Mesenchymal stem cell (in vitro differentiated cells and primary cell): Measurements from ENCODE around the gene SYNDIG1L. TPM values are rescaled to one million over a fixed set of nuclear protein-coding genes. Genes with fewer than 3 reads are reported as not detected.

Source experiments
- DNase-seq: peaks from one replicate; pipeline ENCODE4 v3.0.0-alpha.2; 2013
- H2AFZ ChIP-seq: one replicate; pipeline ENCODE4 v1.6.1; 2013; ENCODE audit warnings: low read depth, mild to moderate bottlenecking, control low read depth, inconsistent platforms, low read length, moderate library complexity
- H2AK5ac ChIP-seq: 2 replicates; pipeline ENCODE4 v1.6.1; 2013; ENCODE audit warnings: low read length, moderate library complexity, mild to moderate bottlenecking, inconsistent platforms; ENCODE audit not compliant: severe bottlenecking
- H2BK120ac ChIP-seq: one replicate; pipeline ENCODE4 v1.6.1; 2013; ENCODE audit warnings: low read depth, mild to moderate bottlenecking, inconsistent platforms, low read length, moderate library complexity
- H2BK12ac ChIP-seq, 2 experiments: one replicate each; pipeline ENCODE4 v1.6.1; 2013; ENCODE audit warnings: inconsistent platforms in 2 of 2, low read length in 2 of 2, mild to moderate bottlenecking in 2 of 2, moderate library complexity in 2 of 2, control low read depth in 1 of 2
- H2BK15ac ChIP-seq: one replicate; pipeline ENCODE4 v1.6.1; 2013; ENCODE audit warnings: mild to moderate bottlenecking, low read depth, inconsistent platforms; ENCODE audit not compliant: poor library complexity, severe bottlenecking
- H2BK5ac ChIP-seq: 2 replicates; pipeline ENCODE4 v1.6.1; 2013; ENCODE audit warnings: low read depth, mild to moderate bottlenecking, low read length, control low read depth, inconsistent platforms; ENCODE audit not compliant: poor library complexity, severe bottlenecking
- H3K14ac ChIP-seq, 2 experiments: one replicate each; pipeline ENCODE4 v1.6.1; 2013; ENCODE audit warnings: inconsistent platforms in 2 of 2, low read length in 2 of 2, control low read depth in 1 of 2, mild to moderate bottlenecking in 1 of 2, moderate library complexity in 1 of 2
- H3K18ac ChIP-seq, 2 experiments: one replicate each; pipeline ENCODE4 v1.6.1; 2013; ENCODE audit warnings: inconsistent platforms in 2 of 2, low read length in 2 of 2, control low read depth in 1 of 2, low read depth in 1 of 2, mild to moderate bottlenecking in 1 of 2
- H3K23ac ChIP-seq, 2 experiments: one replicate each; pipeline ENCODE4 v1.6.1; 2013; ENCODE audit warnings: inconsistent platforms in 2 of 2, low read length in 2 of 2, mild to moderate bottlenecking in 2 of 2, moderate library complexity in 2 of 2, control low read depth in 1 of 2
- H3K27ac ChIP-seq: 2 replicates; pipeline ENCODE4 v1.5.1; 2013; ENCODE audit warnings: mild to moderate bottlenecking, moderate library complexity, low read length, control low read depth, inconsistent platforms; ENCODE audit not compliant: poor library complexity, severe bottlenecking
- H3K27me3 ChIP-seq, 2 experiments: 2 replicates each; pipeline versions ENCODE4 v1.6.1 to v1.7.0; 2013; ENCODE audit warnings: low read length in 2 of 2, mild to moderate bottlenecking in 2 of 2, moderate library complexity in 2 of 2, control low read depth in 1 of 2, inconsistent platforms in 1 of 2; ENCODE audit not compliant: control insufficient read depth in 1 of 2, insufficient read depth in 1 of 2
- H3K36me3 ChIP-seq, 2 experiments: 2 replicates each; pipeline versions ENCODE4 v1.6.1 to v1.7.0; 2013; ENCODE audit warnings: low read length in 2 of 2, control low read depth in 1 of 2, inconsistent platforms in 1 of 2, low read depth in 1 of 2, mild to moderate bottlenecking in 1 of 2; ENCODE audit not compliant: insufficient read depth in 2 of 2, control insufficient read depth in 1 of 2
- H3K4ac ChIP-seq, 2 experiments: one replicate each; pipeline ENCODE4 v1.6.1; 2013; ENCODE audit warnings: inconsistent platforms in 2 of 2, low read length in 2 of 2, mild to moderate bottlenecking in 2 of 2, moderate library complexity in 2 of 2, control low read depth in 1 of 2, low read depth in 1 of 2
- H3K4me1 ChIP-seq: 2 replicates; pipeline ENCODE4 v1.6.1; 2013; ENCODE audit warnings: low read depth, low read length, control low read depth; ENCODE audit not compliant: control insufficient read depth, insufficient read depth
- H3K4me2 ChIP-seq: 2 replicates; pipeline ENCODE4 v1.6.1; 2013; ENCODE audit warnings: low read length, mild to moderate bottlenecking, inconsistent platforms; ENCODE audit not compliant: poor library complexity, severe bottlenecking
- H3K4me3 ChIP-seq, 2 experiments: 2 replicates each; pipeline versions ENCODE4 v1.5.1 to v1.7.0; 2013; ENCODE audit warnings: low read length in 2 of 2, mild to moderate bottlenecking in 2 of 2, control low read depth in 1 of 2, low read depth in 1 of 2; ENCODE audit not compliant: insufficient read depth in 1 of 2
- H3K79me1 ChIP-seq: replicated peaks from 2 replicates; pipeline ENCODE4 v1.6.1; 2013; ENCODE audit warnings: mild to moderate bottlenecking, control low read depth, low read length, inconsistent platforms; ENCODE audit not compliant: poor library complexity, severe bottlenecking
- H3K9ac ChIP-seq: 2 replicates; pipeline ENCODE4 v1.7.0; 2013; ENCODE audit warnings: mild to moderate bottlenecking, low read length, moderate library complexity
- H3K9me3 ChIP-seq: 2 replicates; pipeline ENCODE4 v1.7.0; 2013; ENCODE audit warnings: mild to moderate bottlenecking, low read length; ENCODE audit not compliant: control insufficient read depth
- H4K8ac ChIP-seq: one replicate; pipeline ENCODE4 v1.6.1; 2013; ENCODE audit warnings: inconsistent platforms, mild to moderate bottlenecking, low read length, moderate library complexity
- H4K91ac ChIP-seq: one replicate; pipeline ENCODE4 v1.6.1; 2013; ENCODE audit warnings: mild to moderate bottlenecking, low read length, inconsistent platforms
- WGBS: methylation state at CpG from one replicate; pipeline ENCODE4 v1.1.7; 2013; ENCODE audit warnings: mixed read lengths; 5-methylcytosine and 5-hydroxymethylcytosine counted together
- polyA plus RNA-seq, 2 experiments: library from polyadenylated mRNA; stranded (reverse); fragments of 200-250 nt; gene quantifications; one replicate each; pipeline ENCODE4 v1.2.3, GENCODE V29; 2013

The SYNDIG1L gene
- 0.01 TPM for polyA plus RNA-seq (2013, experiment 1 of 2)
- not detected for polyA plus RNA-seq (2013, experiment 2 of 2)

DNA sequence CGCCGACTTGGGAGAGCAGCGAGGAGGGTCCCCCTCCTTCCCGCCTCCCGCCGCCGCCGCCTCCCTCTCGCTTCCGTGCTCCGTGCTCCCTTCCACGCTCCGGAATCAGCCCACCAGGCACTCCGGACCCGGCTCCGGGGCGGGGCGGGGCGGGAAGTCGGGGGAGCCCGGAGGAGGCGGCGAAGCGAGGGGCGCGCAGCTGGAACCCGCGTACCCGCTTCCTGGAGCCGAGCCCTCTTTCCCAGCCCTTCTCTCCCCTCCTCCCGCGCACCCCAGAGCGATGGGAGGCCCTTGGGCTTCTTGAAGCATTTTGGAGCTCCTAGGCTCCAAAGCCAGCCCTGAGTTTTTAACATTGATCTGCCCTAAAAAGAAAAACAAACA is at the start of gene SYNDIG1L:
TSS of gene SYNDIG1L (minus strand) at position 9 of the 381 bp plus-strand sequence. CDS start 16,466 bp downstream, outside the sequence.
- no peak within 1 kb of the TSS for H2AK5ac ChIP-seq
- H2AFZ ChIP-seq: no peak within 1 kb of the TSS
- H3K4me1 ChIP-seq: peaks cover 8% of the 10 kb centered on the region
- 5% methylated on average over 28 of the region's 33 CpGs for WGBS
- H2BK12ac ChIP-seq: no peak within 1 kb of the TSS
- no peak within 1 kb of the TSS for H3K23ac ChIP-seq
- H3K27ac ChIP-seq: no peak within 1 kb of the TSS
- H2BK15ac ChIP-seq: no peak within 1 kb of the TSS
- H3K9me3 ChIP-seq: peaks cover 7% of the 10 kb centered on the region
- H4K8ac ChIP-seq: no peak within 1 kb of the TSS
- no peak within 1 kb of the TSS for H3K4ac ChIP-seq
- no peak for DNase-seq
- no peaks in the 10 kb centered on the region for H3K36me3 ChIP-seq
- H3K79me1 ChIP-seq: no peaks in the 10 kb centered on the region
- peak within 1 kb of the TSS; percentile 37 for H3K4me2 ChIP-seq
- no peak within 1 kb of the TSS for H2BK120ac ChIP-seq
- H3K14ac ChIP-seq: no peak within 1 kb of the TSS
- H3K18ac ChIP-seq: no peak within 1 kb of the TSS
- H3K27me3 ChIP-seq: peaks cover 86 to 87% of the 10 kb centered on the region in 2 experiments
- H3K4me3 ChIP-seq: peak within 1 kb of the TSS in 1 of 2 experiments; percentile 35
- H4K91ac ChIP-seq: no peak within 1 kb of the TSS
- H3K9ac ChIP-seq: no peak within 1 kb of the TSS
- no peak within 1 kb of the TSS for H2BK5ac ChIP-seq

DNA sequence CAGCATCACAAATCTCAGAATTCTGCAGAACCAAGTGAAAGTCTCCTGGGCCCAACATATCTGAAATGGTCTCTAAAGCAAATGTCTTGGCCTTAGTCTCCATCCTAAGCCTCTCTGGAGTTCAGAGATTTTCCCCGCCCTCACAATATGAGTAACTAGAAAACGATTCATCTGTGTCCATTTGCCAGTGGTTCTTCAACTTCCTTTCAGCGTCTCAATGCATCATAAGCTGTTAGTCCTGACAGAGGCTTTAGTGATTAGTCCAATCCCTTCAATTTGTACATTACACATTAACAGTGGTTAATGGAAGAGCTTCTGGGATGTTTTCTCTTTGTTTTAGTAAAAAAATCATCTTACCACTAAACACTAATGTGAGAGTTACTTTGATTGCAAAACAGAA is 49.7 kb upstream of the SYNDIG1L start:
- Histone ChIP-seq H3K23ac (no peak overlapping the region), H2AFZ (no peak overlapping the region), H3K4me2 (no peak overlapping the region), H3K4me1 (peaks cover 6% of the 10 kb centered on the region), H2BK12ac (no peak overlapping the region), H3K9me3 (no peaks in the 10 kb centered on the region), H4K91ac (no peak overlapping the region), H3K9ac (peak overlapping the region; percentile 68), H3K27me3 (no peaks in the 10 kb centered on the region), H4K8ac (no peak overlapping the region), H2BK5ac (no peak overlapping the region), H3K79me1 (no peaks in the 10 kb centered on the region), H3K4me3 (no peak overlapping the region), H3K36me3 (peaks cover 26 to 47% of the 10 kb centered on the region in 2 experiments), H2BK15ac (no peak overlapping the region), H3K18ac (no peak overlapping the region), H3K14ac (no peak overlapping the region), H2AK5ac (no peak overlapping the region), H2BK120ac (no peak overlapping the region), H3K27ac (peak overlapping the region; percentile 35), H3K4ac (no peak overlapping the region)
- no peak for DNase-seq
- 71% methylated on average over 2 of the region's 3 CpGs for WGBS

DNA sequence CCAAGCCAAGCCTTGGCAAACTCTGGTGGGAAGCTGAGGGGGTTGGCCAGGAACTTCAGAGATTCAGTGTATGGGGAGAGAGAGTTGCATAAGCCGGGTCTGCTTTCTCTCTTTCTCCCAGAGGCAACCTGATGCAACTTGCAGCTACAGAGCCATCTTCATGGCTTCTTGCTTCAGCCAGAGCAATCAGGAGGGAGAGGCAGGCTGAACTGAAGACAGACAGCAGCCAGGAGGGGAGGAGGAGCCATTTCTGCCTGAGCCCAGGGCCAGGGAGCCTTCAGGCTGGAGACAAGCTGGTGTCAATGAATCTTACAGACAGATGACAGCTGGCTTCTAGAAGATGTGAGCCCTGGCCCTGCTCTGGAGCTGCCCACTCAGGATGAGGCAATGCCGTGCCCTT is 48.4 kb upstream of the SYNDIG1L start:
- H3K9me3 ChIP-seq: no peaks in the 10 kb centered on the region
- H3K18ac ChIP-seq: no peak overlapping the region
- H2BK120ac ChIP-seq: no peak overlapping the region
- H3K23ac ChIP-seq: no peak overlapping the region
- no peak overlapping the region for H3K14ac ChIP-seq
- peaks cover 21 to 35% of the 10 kb centered on the region in 2 experiments for H3K36me3 ChIP-seq
- H3K4me2 ChIP-seq: no peak overlapping the region
- no peak overlapping the region for H2AFZ ChIP-seq
- no peak overlapping the region for H2AK5ac ChIP-seq
- no peak overlapping the region for H3K4me3 ChIP-seq
- H3K79me1 ChIP-seq: no peaks in the 10 kb centered on the region
- H3K27ac ChIP-seq: no peak overlapping the region
- no peak overlapping the region for H2BK15ac ChIP-seq
- H2BK12ac ChIP-seq: no peak overlapping the region
- no peak overlapping the region for H3K4ac ChIP-seq
- no peak for DNase-seq
- H3K9ac ChIP-seq: no peak overlapping the region
- 67% methylated on average over 1 of the region's 2 CpGs for WGBS
- H2BK5ac ChIP-seq: no peak overlapping the region
- no peak overlapping the region for H4K91ac ChIP-seq
- no peaks in the 10 kb centered on the region for H3K27me3 ChIP-seq
- H4K8ac ChIP-seq: no peak overlapping the region
- H3K4me1 ChIP-seq: peaks cover 6% of the 10 kb centered on the region

DNA sequence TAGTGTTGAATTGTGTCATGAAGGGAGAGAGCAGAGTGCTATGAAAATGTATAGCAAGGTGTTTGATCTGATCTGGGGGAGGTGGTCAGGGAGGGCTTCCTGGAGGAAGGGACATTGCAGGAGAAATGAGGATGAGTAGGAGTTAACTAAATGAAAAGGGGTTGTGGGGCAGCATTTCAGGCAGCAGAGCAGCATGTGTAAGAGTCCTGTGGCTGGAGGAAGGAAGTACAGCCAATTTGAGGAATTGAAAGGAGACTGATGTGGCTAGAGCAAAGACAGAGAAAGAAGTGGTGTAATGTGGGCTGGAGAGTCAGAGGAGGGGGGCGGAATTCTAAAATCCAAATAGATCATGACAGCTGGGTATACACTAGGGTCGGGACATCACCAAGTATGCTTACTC is 46.6 kb upstream of the SYNDIG1L start:
- Histone ChIP-seq H3K27me3 (no peaks in the 10 kb centered on the region), H2AFZ (no peak overlapping the region), H2BK120ac (no peak overlapping the region), H3K27ac (no peak overlapping the region), H3K36me3 (peaks cover 17 to 20% of the 10 kb centered on the region in 2 experiments), H4K8ac (no peak overlapping the region), H2BK15ac (no peak overlapping the region), H4K91ac (no peak overlapping the region), H3K4me2 (no peak overlapping the region), H3K4me3 (no peak overlapping the region), H3K4ac (no peak overlapping the region), H3K23ac (no peak overlapping the region), H3K18ac (no peak overlapping the region), H3K9me3 (no peaks in the 10 kb centered on the region), H2BK12ac (no peak overlapping the region), H3K79me1 (no peaks in the 10 kb centered on the region), H3K4me1 (peaks cover 6% of the 10 kb centered on the region), H3K14ac (no peak overlapping the region), H3K9ac (no peak overlapping the region), H2BK5ac (no peak overlapping the region), H2AK5ac (no peak overlapping the region)
- WGBS: 100% methylated on average over 1 of the region's 2 CpGs
- no peak for DNase-seq
